GM12801 (cell line): ENCODE results near the gene FMNL2.

ENCODE experiments used
- CTCF ChIP-seq: IDR thresholded peaks from one replicate; pipeline ENCODE4 v1.5.1; 2011; ENCODE audit warnings: control low read depth; ENCODE audit not compliant: insufficient read length; ENCODE audit errors: extremely low read depth

FMNL2 gene

GRCh38 chr2:152425765-152426727 is 91.1 kb downstream of the FMNL2 start:
- no peak for TF ChIP-seq CTCF

GRCh38 chr2:152426801-152427200 is 91.8 kb downstream of the FMNL2 start:
- TF ChIP-seq CTCF: no peak

- no peak for TF ChIP-seq CTCF
These were observed 92.9 kb downstream of the FMNL2 start for GRCh38 chr2:152427902-152428301.

GRCh38 chr2:152428800-152429582 is 94.0 kb downstream of the FMNL2 start:
- no peak for TF ChIP-seq CTCF

GRCh38 chr2:152430876-152431275 is 95.9 kb downstream of the FMNL2 start:
- TF ChIP-seq CTCF: no peak

GRCh38 chr2:152431370-152432098 is 96.6 kb downstream of the FMNL2 start:
- TF ChIP-seq CTCF: no peak

- no peak for TF ChIP-seq CTCF
These were observed 97.3 kb downstream of the FMNL2 start for GRCh38 chr2:152432206-152432653.
